ENCODE measurements around the gene CKMT2.
"Not testable (repeated sequence)": the region's sequence is repeated elsewhere in the genome, so short reads cannot be mapped to it uniquely, and the experiment has no call there.

Gene CKMT2

GRCh38 chr5:81286059-81286617 is 53.0 kb downstream of the CKMT2 start:
- Histone ChIP-seq H3K4me1 (ENCODE audit: control insufficient read depth in 1 of 2, insufficient read depth in 2 of 2, low read length in 2 of 2) (no peaks in the 10 kb centered on the region), H3K4me3 (ENCODE audit: low read depth in 1 of 2, low read length in 2 of 2) (no peak overlapping the region), H3K27ac (ENCODE audit: low read length) (no peak overlapping the region), H3K27me3 (ENCODE audit: low read depth, low read length) (no peaks in the 10 kb centered on the region), H3K36me3 (ENCODE audit: control insufficient read depth in 1 of 2, insufficient read depth in 2 of 2, low read length in 2 of 2) (no peaks in the 10 kb centered on the region), H3K9me3 (ENCODE audit: control insufficient read depth in 1 of 2, low read length in 2 of 2) (no peaks in the 10 kb centered on the region)

- H3K27me3 ChIP-seq (ENCODE audit: low read depth, low read length), result no peaks in the 10 kb centered on the region
- peaks cover 0 to 5% of the 10 kb centered on the region in 2 donors for H3K36me3 ChIP-seq (ENCODE audit: control insufficient read depth in 1 of 2, insufficient read depth in 2 of 2, low read length in 2 of 2)
- no peak overlapping the region for H3K27ac ChIP-seq (ENCODE audit: low read length)
- H3K4me3 ChIP-seq (ENCODE audit: low read depth in 1 of 2, low read length in 2 of 2), result no peak overlapping the region
- peaks cover 3 to 9% of the 10 kb centered on the region in 2 donors for H3K9me3 ChIP-seq (ENCODE audit: control insufficient read depth in 1 of 2, low read length in 2 of 2)
- no peaks in the 10 kb centered on the region for H3K4me1 ChIP-seq (ENCODE audit: control insufficient read depth in 1 of 2, insufficient read depth in 2 of 2, low read length in 2 of 2)
Observed at GRCh38 chr5:81288021-81288433, 54.9 kb downstream of the CKMT2 start.

- Histone ChIP-seq H3K27ac (ENCODE audit: low read length) (no peak overlapping the region), H3K4me3 (ENCODE audit: low read depth in 1 of 2, low read length in 2 of 2) (no peak overlapping the region), H3K36me3 (ENCODE audit: control insufficient read depth in 1 of 2, insufficient read depth in 2 of 2, low read length in 2 of 2) (peaks cover 0 to 5% of the 10 kb centered on the region in 2 donors), H3K9me3 (ENCODE audit: control insufficient read depth in 1 of 2, low read length in 2 of 2) (peaks cover 3 to 9% of the 10 kb centered on the region in 2 donors), H3K27me3 (ENCODE audit: low read depth, low read length) (no peaks in the 10 kb centered on the region), H3K4me1 (ENCODE audit: control insufficient read depth in 1 of 2, insufficient read depth in 2 of 2, low read length in 2 of 2) (no peaks in the 10 kb centered on the region)
Observed at GRCh38 chr5:81290146-81290545, 57.0 kb downstream of the CKMT2 start.

GRCh38 chr5:81292130-81292529 is 59.0 kb downstream of the CKMT2 start:
- H3K27ac ChIP-seq (ENCODE audit: low read length), result no peak overlapping the region
- H3K27me3 ChIP-seq (ENCODE audit: low read depth, low read length), result no peaks in the 10 kb centered on the region
- H3K4me3 ChIP-seq (ENCODE audit: low read depth in 1 of 2, low read length in 2 of 2), result no peak overlapping the region
- H3K9me3 ChIP-seq (ENCODE audit: control insufficient read depth in 1 of 2, low read length in 2 of 2), result peaks cover 3 to 9% of the 10 kb centered on the region in 2 donors
- peaks cover 0 to 5% of the 10 kb centered on the region in 2 donors for H3K36me3 ChIP-seq (ENCODE audit: control insufficient read depth in 1 of 2, insufficient read depth in 2 of 2, low read length in 2 of 2)
- H3K4me1 ChIP-seq (ENCODE audit: control insufficient read depth in 1 of 2, insufficient read depth in 2 of 2, low read length in 2 of 2), result no peaks in the 10 kb centered on the region

GRCh38 chr5:81294021-81294420 is 60.9 kb downstream of the CKMT2 start:
- not testable (repeated sequence) for H3K4me1 ChIP-seq (ENCODE audit: control insufficient read depth in 1 of 2, insufficient read depth in 2 of 2, low read length in 2 of 2); H3K36me3 ChIP-seq (ENCODE audit: control insufficient read depth in 1 of 2, insufficient read depth in 2 of 2, low read length in 2 of 2); H3K4me3 ChIP-seq (ENCODE audit: low read depth in 1 of 2, low read length in 2 of 2); H3K27me3 ChIP-seq (ENCODE audit: low read depth, low read length); H3K9me3 ChIP-seq (ENCODE audit: control insufficient read depth in 1 of 2, low read length in 2 of 2); H3K27ac ChIP-seq (ENCODE audit: low read length)

GRCh38 chr5:81297531-81297930 is 64.4 kb downstream of the CKMT2 start:
- Histone ChIP-seq H3K27me3 (ENCODE audit: low read depth, low read length) (no peaks in the 10 kb centered on the region), H3K27ac (ENCODE audit: low read length) (no peak overlapping the region), H3K9me3 (ENCODE audit: control insufficient read depth in 1 of 2, low read length in 2 of 2) (peaks cover 0 to under 1% of the 10 kb centered on the region in 2 donors), H3K4me1 (ENCODE audit: control insufficient read depth in 1 of 2, insufficient read depth in 2 of 2, low read length in 2 of 2) (peaks cover 6 to 13% of the 10 kb centered on the region in 2 donors), H3K36me3 (ENCODE audit: control insufficient read depth in 1 of 2, insufficient read depth in 2 of 2, low read length in 2 of 2) (peaks cover 0 to under 1% of the 10 kb centered on the region in 2 donors), H3K4me3 (ENCODE audit: low read depth in 1 of 2, low read length in 2 of 2) (no peak overlapping the region)

GRCh38 chr5:81300921-81301270 is 67.8 kb downstream of the CKMT2 start:
- Histone ChIP-seq H3K9me3 (ENCODE audit: control insufficient read depth in 1 of 2, low read length in 2 of 2) (no peaks in the 10 kb centered on the region), H3K27me3 (ENCODE audit: low read depth, low read length) (no peaks in the 10 kb centered on the region), H3K36me3 (ENCODE audit: control insufficient read depth in 1 of 2, insufficient read depth in 2 of 2, low read length in 2 of 2) (peaks cover 0 to 7% of the 10 kb centered on the region in 2 donors), H3K4me3 (ENCODE audit: low read depth in 1 of 2, low read length in 2 of 2) (peak overlapping the region; percentile 89 to 91), H3K27ac (ENCODE audit: low read length) (peak overlapping the region; percentile 84), H3K4me1 (ENCODE audit: control insufficient read depth in 1 of 2, insufficient read depth in 2 of 2, low read length in 2 of 2) (peaks cover 6 to 13% of the 10 kb centered on the region in 2 donors)

GRCh38 chr5:81301271-81302015 is 68.3 kb downstream of the CKMT2 start, which contains the start of gene ZCCHC9:
Gene ZCCHC9 (plus strand): TSS chr5:81301587. CDS start chr5:81304758, 3,171 bp downstream.
- no peaks in the 10 kb centered on the region for H3K9me3 ChIP-seq (ENCODE audit: control insufficient read depth in 1 of 2, low read length in 2 of 2)
- H3K4me1 ChIP-seq (ENCODE audit: control insufficient read depth in 1 of 2, insufficient read depth in 2 of 2, low read length in 2 of 2), result peaks cover 6 to 13% of the 10 kb centered on the region in 2 donors
- H3K27ac ChIP-seq (ENCODE audit: low read length), result peak within 1 kb of the TSS; percentile 84
- H3K4me3 ChIP-seq (ENCODE audit: low read depth in 1 of 2, low read length in 2 of 2), result peak within 1 kb of the TSS; percentile 89 to 91
- peaks cover 0 to 7% of the 10 kb centered on the region in 2 donors for H3K36me3 ChIP-seq (ENCODE audit: control insufficient read depth in 1 of 2, insufficient read depth in 2 of 2, low read length in 2 of 2)
- no peaks in the 10 kb centered on the region for H3K27me3 ChIP-seq (ENCODE audit: low read depth, low read length)

- peak overlapping the region; percentile 89 to 91 for H3K4me3 ChIP-seq (ENCODE audit: low read depth in 1 of 2, low read length in 2 of 2)
- no peak overlapping the region for H3K27ac ChIP-seq (ENCODE audit: low read length)
- peaks cover 0 to 7% of the 10 kb centered on the region in 2 donors for H3K36me3 ChIP-seq (ENCODE audit: control insufficient read depth in 1 of 2, insufficient read depth in 2 of 2, low read length in 2 of 2)
- H3K27me3 ChIP-seq (ENCODE audit: low read depth, low read length), result no peaks in the 10 kb centered on the region
- peaks cover 6 to 13% of the 10 kb centered on the region in 2 donors for H3K4me1 ChIP-seq (ENCODE audit: control insufficient read depth in 1 of 2, insufficient read depth in 2 of 2, low read length in 2 of 2)
- no peaks in the 10 kb centered on the region for H3K9me3 ChIP-seq (ENCODE audit: control insufficient read depth in 1 of 2, low read length in 2 of 2)
Observed at GRCh38 chr5:81302596-81302995, 69.5 kb downstream of the CKMT2 start.

GRCh38 chr5:81303563-81303962 is 70.4 kb downstream of the CKMT2 start:
- Histone ChIP-seq H3K4me1 (ENCODE audit: control insufficient read depth in 1 of 2, insufficient read depth in 2 of 2, low read length in 2 of 2) (peaks cover 6 to 13% of the 10 kb centered on the region in 2 donors), H3K27me3 (ENCODE audit: low read depth, low read length) (no peaks in the 10 kb centered on the region), H3K9me3 (ENCODE audit: control insufficient read depth in 1 of 2, low read length in 2 of 2) (no peaks in the 10 kb centered on the region), H3K36me3 (ENCODE audit: control insufficient read depth in 1 of 2, insufficient read depth in 2 of 2, low read length in 2 of 2) (peaks cover 0 to 7% of the 10 kb centered on the region in 2 donors), H3K27ac (ENCODE audit: low read length) (no peak overlapping the region), H3K4me3 (ENCODE audit: low read depth in 1 of 2, low read length in 2 of 2) (no peak overlapping the region)

GRCh38 chr5:81305785-81306184 is 72.7 kb downstream of the CKMT2 start:
- peaks cover 0 to 1% of the 10 kb centered on the region in 2 donors for H3K4me1 ChIP-seq (ENCODE audit: control insufficient read depth in 1 of 2, insufficient read depth in 2 of 2, low read length in 2 of 2)
- no peak overlapping the region for H3K4me3 ChIP-seq (ENCODE audit: low read depth in 1 of 2, low read length in 2 of 2)
- no peaks in the 10 kb centered on the region for H3K9me3 ChIP-seq (ENCODE audit: control insufficient read depth in 1 of 2, low read length in 2 of 2)
- no peak overlapping the region for H3K27ac ChIP-seq (ENCODE audit: low read length)
- peaks cover 8 to 16% of the 10 kb centered on the region in 2 donors for H3K36me3 ChIP-seq (ENCODE audit: control insufficient read depth in 1 of 2, insufficient read depth in 2 of 2, low read length in 2 of 2)
- no peaks in the 10 kb centered on the region for H3K27me3 ChIP-seq (ENCODE audit: low read depth, low read length)

Data from muscle layer of duodenum (tissue), 2 donors.